Stimulated activated effector memory CD8-positive, alpha-beta T cell treated with anti-CD3 and anti-CD28 coated beads, Interleukin-12 subunit alpha, Interleukin-12 subunit beta, amount 100 ng/mL, for 72 hours (primary cell): ENCODE data around the gene FLT3.

Source experiments
- ATAC-seq: fragments of 150-1000 bp; cut with Tn5 transposase; 2 replicates; pipeline ENCODE4 v1.10.0; 2021
- DNase-seq, 2 donors: peaks; one replicate each; pipeline ENCODE4 v3.0.0; 2021 to 2022; ENCODE audit warnings: low spot score in 2 of 2
- H3K27ac Mint-ChIP-seq: one replicate; pipeline ENCODE4 v1.8.0; 2022; ENCODE audit warnings: mild to moderate bottlenecking, mixed read lengths
- H3K36me3 Mint-ChIP-seq: one replicate; pipeline ENCODE4 v1.8.0; 2022; ENCODE audit warnings: mild to moderate bottlenecking, mixed read lengths
- H3K4me1 Mint-ChIP-seq: one replicate; pipeline ENCODE4 v1.8.0; 2022; ENCODE audit warnings: mixed read lengths
- H3K4me3 Mint-ChIP-seq: one replicate; pipeline ENCODE4 v1.8.0; 2022; ENCODE audit warnings: mild to moderate bottlenecking, mixed read lengths
- H3K9me3 Mint-ChIP-seq: one replicate; pipeline ENCODE4 v1.8.0; 2022; ENCODE audit warnings: mixed read lengths

The FLT3 gene

DNA sequence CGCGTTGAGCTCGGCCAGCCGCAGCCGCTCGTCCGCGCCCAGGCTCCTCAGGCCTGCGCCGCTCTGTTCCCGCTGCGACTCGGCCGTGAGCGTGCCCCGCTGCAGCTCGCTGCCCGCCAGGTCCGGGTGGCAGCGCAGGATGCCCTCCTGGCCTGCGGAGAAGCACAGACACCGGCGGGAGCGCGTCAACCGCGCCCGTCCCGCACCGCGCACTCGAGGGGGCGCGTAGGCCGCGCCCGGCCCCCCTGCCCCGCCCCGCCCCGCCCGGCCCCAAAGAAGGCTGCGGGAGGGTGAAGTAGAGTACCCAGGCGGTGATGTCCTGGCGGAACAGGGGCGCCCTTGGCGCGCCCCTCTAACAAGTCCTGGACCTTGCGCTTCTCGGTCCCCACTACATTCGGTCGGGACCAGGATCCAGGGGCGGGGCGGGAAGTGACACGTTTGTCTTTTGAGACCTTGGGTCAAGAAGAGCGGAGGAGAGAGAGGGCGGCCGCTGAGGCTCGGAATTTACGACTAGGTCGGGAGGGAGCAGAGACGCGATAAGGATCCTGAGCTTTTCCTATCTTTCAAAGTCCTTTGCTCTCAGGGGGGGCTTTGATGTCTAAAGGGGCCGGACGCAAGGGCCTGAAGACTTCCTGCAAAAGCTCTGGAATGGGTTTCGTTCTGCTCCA, 121.9 kb downstream of the FLT3 start:
- Mint-ChIP-seq H3K27ac (no peak overlapping the region), H3K4me1 (peaks cover 23% of the 10 kb centered on the region), H3K9me3 (no peaks in the 10 kb centered on the region), H3K4me3 (no peak overlapping the region), H3K36me3 (no peaks in the 10 kb centered on the region)
- ATAC-seq (no peak), DNase-seq (no peak)

DNA sequence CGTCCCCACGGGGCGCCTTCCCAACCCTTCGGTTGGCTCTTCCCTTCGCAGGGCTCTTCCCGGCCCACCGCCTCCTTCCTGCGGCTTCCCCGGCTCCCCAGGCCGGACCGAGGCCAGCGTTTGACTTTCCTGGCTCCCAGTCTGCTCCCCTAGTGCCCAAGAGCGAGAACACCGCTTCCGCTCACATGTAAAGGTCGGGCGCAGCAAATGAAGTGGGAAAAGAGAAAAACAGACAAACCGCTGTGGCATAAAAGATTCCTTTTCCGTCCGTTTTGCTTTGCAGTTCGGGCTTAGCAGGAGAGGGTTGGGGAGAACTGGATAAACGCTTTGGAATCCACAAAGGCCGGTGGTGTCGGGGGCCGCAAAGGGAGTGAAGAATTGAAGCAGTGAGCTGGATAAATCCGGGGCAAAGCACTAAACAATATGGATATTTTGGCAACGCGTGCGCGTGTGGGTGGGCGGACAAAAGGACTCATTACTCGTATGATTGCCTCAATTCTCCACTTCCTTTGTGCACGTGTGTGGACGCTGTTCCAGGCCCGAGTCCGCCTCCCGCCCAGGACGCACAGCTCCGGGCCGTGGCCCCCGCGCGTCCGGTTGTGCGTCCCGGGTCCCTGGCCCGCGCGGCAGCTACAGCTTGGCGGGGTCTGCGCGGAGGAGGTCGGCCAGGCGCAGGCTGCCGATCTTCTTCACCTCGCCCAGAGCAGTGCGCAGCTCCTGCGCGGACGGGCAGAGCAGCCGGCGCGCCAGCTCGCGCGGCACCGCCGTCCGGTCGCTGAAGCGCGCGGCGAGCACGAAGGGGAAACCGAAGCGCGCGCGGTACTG, 122.7 kb downstream of the FLT3 start:
- no peak overlapping the region for H3K27ac Mint-ChIP-seq
- ATAC-seq, result no peak
- no peaks in the 10 kb centered on the region for H3K36me3 Mint-ChIP-seq
- no peaks in the 10 kb centered on the region for H3K9me3 Mint-ChIP-seq
- H3K4me3 Mint-ChIP-seq, result no peak overlapping the region
- H3K4me1 Mint-ChIP-seq, result peaks cover 23% of the 10 kb centered on the region
- DNase-seq, result no peak

DNA sequence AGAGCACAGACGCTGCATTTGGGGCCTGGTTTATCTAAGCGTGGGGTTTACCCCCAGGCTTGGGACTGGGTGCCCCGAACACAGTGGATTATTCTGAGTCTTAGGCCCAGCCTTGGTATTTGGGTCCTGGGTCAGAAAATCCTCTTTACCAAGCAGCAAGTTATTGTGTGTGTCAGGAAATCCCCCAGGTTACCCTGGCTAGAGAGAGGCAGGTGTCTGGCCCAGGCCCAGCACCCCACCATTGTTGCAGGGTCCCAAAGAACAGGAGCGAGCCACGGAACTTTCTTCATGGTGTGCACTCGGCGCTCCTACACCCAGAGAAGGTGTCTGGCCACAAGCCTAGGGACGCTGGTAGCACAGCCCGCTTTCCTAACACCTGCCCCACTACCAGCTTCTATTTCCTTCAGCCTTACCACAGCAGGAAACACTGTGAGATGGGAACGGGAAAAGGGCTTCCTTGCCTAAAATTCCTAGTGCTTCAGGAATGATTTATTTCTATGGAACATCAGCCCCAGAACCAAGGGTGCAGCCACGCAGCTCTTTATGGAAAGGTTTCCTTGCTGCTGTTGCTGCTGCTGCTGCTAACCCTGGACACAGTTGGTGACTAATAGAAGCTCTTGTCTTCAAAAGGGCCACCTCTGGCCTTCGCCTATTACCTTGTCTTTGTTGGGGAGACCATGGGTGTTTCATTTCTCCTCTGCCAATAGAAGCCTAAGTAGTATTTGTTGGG, 123.8 kb downstream of the FLT3 start:
- Mint-ChIP-seq H3K9me3 (no peaks in the 10 kb centered on the region), H3K4me3 (no peak overlapping the region), H3K36me3 (no peaks in the 10 kb centered on the region), H3K27ac (no peak overlapping the region), H3K4me1 (peaks cover 23% of the 10 kb centered on the region)
- ATAC-seq, result no peak
- DNase-seq, result no peak

DNA sequence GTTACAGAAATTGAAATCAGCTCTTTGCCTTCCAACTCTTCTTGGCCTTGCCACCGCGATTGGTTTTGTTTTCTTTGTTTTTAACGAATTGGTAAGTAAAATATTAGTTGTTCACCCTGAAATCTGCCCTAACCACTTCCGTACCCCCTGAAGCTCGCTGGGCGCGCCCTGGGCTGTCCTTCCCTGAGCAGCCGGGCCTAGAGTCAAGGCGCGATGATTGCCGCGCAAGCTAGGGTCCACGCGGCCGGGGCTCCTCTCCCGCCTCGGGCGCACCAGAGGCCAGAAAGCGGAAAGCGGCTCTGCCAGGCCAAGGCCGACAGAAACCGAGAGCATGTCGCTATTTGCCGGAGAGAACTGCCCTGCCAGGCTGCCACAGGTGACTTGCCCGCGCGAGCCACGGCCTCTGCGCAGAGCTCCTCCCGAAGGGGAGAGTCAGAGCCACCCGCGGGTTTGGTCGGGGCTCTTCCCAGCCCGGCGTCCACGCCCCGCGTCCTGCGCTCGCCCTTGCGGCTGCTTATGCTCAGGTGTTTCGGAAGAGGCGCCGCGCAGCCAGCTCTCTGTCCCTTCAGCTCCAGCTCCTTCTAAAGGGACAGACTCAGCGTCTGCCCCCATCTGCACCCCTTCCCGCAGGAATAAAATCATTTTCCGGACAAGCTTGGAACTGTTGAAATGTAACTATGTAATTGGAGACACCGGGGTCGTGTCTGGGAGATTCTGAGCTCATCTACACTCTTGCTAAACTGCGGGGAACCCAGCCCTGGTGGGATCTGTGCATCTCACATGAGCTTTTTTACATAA, 124.6 kb downstream of the FLT3 start:
- no peak overlapping the region for H3K27ac Mint-ChIP-seq
- no peaks in the 10 kb centered on the region for H3K36me3 Mint-ChIP-seq
- H3K9me3 Mint-ChIP-seq, result no peaks in the 10 kb centered on the region
- H3K4me1 Mint-ChIP-seq, result peaks cover 23% of the 10 kb centered on the region
- no peak overlapping the region for H3K4me3 Mint-ChIP-seq
- ATAC-seq, result no peak
- no peak for DNase-seq

DNA sequence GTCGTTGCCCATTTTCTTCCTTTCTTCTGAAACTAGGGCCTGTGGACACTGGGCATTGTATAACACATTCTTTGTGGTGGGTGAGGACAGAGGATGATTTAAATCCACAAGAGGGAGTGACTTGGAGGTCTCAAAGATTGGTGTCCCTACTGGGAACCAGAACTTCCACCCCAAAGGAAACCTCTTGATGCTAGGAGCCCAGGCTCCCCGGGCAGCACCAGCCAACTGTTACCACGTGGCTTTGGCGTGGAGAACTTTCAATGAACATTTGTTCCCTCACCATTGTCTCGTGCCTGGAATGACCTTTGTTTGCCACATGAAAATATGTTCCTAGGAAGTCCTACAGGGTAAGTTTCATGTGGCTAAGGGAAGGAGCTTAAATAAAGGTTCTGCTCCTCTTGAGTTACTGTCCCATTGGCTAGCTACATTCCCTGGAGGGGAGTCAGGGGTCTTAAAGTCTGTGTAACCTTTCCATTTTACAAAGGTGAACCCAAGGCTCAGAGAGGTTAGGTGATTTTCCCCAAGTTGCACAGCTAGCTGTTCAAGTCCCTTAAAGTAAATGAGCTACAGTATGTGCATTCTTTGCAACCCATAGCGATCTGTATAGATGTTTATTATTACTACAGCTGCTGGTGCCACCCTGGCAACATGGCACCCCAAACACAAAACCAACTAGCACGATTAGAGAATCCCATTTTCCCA, 126.3 kb downstream of the FLT3 start:
- no peak for DNase-seq
- no peaks in the 10 kb centered on the region for H3K36me3 Mint-ChIP-seq
- ATAC-seq, result no peak

DNA sequence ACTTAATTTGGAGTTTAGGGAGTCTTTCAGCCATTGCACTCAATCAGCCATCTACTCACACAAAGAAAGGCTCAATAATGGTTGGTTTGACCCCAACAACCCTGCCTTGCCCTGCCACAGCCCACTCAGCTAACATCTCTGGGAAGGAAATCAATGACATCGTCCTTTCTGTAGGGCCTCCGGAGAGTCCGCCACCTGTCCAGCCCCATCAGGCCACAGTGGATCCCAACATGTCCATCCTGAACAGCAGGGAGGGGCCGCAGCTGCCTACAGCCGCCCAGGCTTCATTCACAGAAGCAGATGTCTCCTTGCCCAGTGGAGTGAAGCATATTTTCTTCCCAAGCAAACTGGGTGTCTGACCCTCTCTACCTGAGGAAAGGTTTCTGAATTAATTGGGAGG, 127.1 kb downstream of the FLT3 start:
- Mint-ChIP-seq H3K27ac (no peak overlapping the region), H3K4me1 (peaks cover 13% of the 10 kb centered on the region), H3K4me3 (no peak overlapping the region), H3K36me3 (no peaks in the 10 kb centered on the region), H3K9me3 (no peaks in the 10 kb centered on the region)
- ATAC-seq, result no peak
- no peak for DNase-seq

More for the DNA sequence above, 126.3 kb downstream of the FLT3 start:
- peaks cover 16% of the 10 kb centered on the region for H3K4me1 Mint-ChIP-seq
- H3K4me3 Mint-ChIP-seq, result no peak overlapping the region
- no peak overlapping the region for H3K27ac Mint-ChIP-seq
- no peaks in the 10 kb centered on the region for H3K9me3 Mint-ChIP-seq

DNA sequence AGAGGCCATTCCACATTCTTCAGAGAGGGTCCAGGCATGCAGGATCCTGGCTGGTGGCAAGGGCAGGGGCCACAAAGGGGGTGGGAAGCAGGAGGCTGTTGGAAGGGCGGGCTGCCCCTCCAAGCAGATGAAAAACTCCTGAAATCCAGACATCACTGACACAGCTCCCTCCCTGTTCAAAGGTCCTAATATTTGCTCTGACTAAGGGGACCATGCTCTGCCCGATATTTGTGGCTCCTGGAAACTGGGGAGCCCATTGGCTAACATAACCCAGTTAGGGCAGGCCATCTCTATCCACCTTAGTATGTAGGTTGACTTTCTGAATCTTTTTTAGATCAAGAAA, 127.9 kb downstream of the FLT3 start:
- ATAC-seq (no peak), DNase-seq (no peak)
- Mint-ChIP-seq H3K36me3 (no peaks in the 10 kb centered on the region), H3K27ac (no peak overlapping the region), H3K4me1 (peaks cover 16% of the 10 kb centered on the region), H3K4me3 (no peak overlapping the region), H3K9me3 (no peaks in the 10 kb centered on the region)

DNA sequence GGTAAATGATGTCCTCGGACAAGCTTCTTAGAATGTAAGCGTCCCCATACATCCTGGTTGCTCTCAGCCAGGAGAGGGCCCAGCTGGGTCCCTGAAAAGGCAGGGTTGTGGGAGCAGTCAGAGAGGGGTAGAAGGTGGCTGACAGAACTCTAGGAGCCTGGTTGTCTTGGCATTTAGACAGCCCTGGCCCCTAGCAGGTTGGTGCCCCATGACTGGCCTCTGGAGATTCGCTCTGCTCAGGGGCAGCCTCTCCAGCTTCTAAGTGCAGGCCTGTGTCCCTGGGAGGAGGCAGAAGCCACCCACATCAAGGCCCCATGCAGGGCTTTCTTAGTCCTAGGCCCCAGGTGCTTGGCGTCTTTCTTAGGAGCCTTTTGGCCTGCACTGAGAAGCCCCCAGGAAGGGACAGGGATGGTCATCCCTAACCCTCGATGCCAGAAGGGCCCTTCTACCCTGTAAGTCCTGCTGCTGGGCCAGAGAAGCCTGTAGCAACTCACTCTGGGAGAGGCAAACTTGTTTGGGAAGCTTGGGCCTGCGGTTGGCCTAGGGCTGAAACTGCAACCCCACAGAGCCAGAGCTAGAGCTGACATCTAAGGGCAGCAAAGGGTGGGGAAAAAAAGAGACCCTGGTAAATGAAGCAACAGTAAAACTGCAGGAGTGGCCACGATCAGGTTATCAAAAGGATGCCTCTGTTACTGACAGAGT, 128.4 kb downstream of the FLT3 start:
- H3K4me3 Mint-ChIP-seq, result no peak overlapping the region
- H3K27ac Mint-ChIP-seq, result no peak overlapping the region
- ATAC-seq, result no peak
- H3K9me3 Mint-ChIP-seq, result no peaks in the 10 kb centered on the region
- no peaks in the 10 kb centered on the region for H3K36me3 Mint-ChIP-seq
- H3K4me1 Mint-ChIP-seq, result peaks cover 20% of the 10 kb centered on the region
- no peak for DNase-seq

DNA sequence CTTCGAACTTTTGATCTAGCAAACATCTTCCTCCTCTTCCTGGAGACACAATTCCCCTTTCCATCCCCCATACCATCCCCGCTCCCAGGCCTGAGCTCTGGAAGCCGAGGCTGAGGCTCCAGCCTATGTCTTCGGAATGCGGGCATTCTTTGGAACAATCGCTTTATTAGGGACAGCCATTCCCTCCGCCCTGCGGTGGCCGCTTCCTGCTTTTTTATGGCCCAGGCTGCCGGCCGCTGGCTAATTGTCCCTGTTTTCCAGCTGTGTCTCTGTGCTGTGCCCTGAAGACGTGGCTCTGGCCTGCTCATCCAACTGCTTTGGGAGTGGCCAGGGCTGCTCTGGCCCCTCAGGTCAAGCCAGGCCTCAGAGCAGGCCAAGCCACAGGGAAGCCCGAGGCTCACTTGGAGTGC, 129.1 kb downstream of the FLT3 start:
- H3K4me1 Mint-ChIP-seq, result peaks cover 20% of the 10 kb centered on the region
- no peak overlapping the region for H3K27ac Mint-ChIP-seq
- DNase-seq (no peak), ATAC-seq (no peak)
- no peak overlapping the region for H3K4me3 Mint-ChIP-seq
- H3K36me3 Mint-ChIP-seq, result no peaks in the 10 kb centered on the region
- H3K9me3 Mint-ChIP-seq, result no peaks in the 10 kb centered on the region

DNA sequence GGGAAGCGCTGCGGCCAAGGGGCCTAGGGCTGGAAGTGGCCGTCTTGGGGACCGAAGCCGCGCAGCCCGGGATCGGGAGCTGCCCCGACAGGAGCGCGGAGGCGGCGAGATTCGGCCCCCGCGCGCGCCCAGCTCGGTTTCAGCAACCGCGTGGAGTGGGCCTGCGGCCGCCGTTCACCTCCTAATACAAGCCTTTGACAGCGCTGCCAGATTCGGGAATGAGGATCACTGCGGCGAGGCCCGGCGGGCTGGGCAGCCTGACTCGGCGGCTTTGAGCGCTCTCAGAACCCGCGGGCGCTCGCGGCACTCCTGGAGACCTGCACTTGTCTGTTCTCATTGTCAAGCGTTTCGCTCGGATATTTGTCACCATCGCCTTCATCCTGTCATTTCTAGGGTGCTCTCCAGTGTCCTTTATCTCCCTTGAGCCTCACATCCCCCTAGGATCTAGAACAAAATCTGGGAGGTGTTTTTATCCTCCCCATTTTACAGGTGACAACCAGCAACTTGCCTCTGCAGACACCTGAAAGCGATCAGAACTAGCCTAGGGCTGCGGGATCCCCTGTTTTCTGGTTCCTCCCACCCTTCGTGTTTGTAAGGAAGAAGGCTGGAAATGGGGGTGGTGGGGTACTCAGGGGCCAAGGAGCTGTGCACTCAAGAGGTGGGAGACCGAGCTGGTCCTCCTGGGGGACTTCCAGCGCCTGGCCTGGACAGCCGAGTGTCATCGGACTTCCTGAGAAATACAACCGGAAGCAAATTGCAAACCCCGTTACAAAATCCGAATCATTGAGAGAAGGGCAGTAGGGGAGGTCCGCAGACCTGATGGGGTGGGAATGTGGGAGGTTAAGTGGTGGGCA, 129.8 kb downstream of the FLT3 start:
- H3K4me1 Mint-ChIP-seq, result peaks cover 20% of the 10 kb centered on the region
- no peaks in the 10 kb centered on the region for H3K9me3 Mint-ChIP-seq
- no peak overlapping the region for H3K4me3 Mint-ChIP-seq
- no peak overlapping the region for H3K27ac Mint-ChIP-seq
- ATAC-seq (no peak), DNase-seq (no peak)
- no peaks in the 10 kb centered on the region for H3K36me3 Mint-ChIP-seq

DNA sequence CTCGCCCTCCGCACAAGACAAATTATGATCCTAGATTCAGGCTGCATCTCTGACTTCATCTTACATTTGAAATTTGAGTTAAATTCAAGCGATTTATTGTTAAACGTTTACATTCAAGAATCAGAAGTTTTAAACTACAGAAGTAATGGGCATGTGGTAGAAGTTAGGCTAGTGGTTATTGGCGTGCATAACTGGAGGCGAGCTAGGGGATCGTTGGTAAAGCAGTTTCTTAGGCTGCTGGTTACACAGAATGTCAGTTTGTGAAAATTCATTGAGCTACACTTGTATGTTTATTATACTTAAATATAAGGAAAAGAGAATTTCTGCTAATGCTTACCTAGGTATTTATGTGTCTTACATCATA, 130.5 kb downstream of the FLT3 start:
- no peak overlapping the region for H3K4me3 Mint-ChIP-seq
- no peaks in the 10 kb centered on the region for H3K36me3 Mint-ChIP-seq
- no peak overlapping the region for H3K27ac Mint-ChIP-seq
- ATAC-seq (no peak), DNase-seq (no peak)
- H3K9me3 Mint-ChIP-seq, result no peaks in the 10 kb centered on the region
- peaks cover 20% of the 10 kb centered on the region for H3K4me1 Mint-ChIP-seq

DNA sequence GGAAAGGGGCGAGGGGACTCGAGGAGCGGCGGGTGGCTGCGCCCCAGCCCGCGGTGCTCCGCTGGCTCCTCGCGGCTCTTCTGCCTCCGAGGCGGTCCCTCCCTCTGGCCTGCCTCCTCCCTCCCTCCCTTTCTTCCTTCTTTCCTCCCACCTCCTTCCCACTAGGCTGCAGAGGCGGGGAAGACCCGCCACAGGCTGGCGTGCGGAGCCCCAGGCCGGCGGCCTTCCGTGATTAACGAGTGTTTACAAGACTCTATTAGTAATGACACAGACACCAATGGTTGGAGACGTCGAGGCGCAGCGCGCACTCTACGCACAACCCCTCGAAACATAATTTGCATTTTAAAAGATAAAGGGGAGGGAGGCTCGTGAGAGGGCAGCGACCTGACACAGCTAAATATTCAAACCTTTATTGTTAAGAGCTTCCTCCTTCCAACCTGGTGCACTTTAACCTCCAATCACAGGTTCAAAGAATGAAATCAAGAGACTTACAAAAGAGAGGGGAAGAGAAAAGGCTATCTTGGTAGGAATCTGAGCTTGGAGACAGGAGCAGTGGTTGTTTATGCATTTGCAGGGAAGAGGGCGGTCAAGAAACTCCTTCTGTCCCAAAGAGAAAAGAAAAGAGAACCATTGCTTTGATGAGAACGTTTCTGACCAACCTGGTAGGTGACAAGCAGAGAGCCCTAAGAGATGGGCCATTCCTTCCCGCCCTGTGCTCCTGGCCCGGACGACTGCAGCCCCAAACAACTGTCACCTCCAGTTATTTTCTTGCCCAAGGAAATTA, 131.1 kb downstream of the FLT3 start, which contains the start of gene CDX2:
Gene CDX2, minus strand, starts transcription at position 234 of the 784 bp plus-strand sequence. CDS start 309 bp downstream, outside the sequence.
- H3K4me3 Mint-ChIP-seq, result peak within 1 kb of the TSS; percentile 12
- DNase-seq (no peak), ATAC-seq (no peak)
- no peaks in the 10 kb centered on the region for H3K9me3 Mint-ChIP-seq
- peaks cover 20% of the 10 kb centered on the region for H3K4me1 Mint-ChIP-seq
- H3K36me3 Mint-ChIP-seq, result no peaks in the 10 kb centered on the region
- H3K27ac Mint-ChIP-seq, result no peak within 1 kb of the TSS
